Measurements from ENCODE around the gene SPATA32.

DNA sequence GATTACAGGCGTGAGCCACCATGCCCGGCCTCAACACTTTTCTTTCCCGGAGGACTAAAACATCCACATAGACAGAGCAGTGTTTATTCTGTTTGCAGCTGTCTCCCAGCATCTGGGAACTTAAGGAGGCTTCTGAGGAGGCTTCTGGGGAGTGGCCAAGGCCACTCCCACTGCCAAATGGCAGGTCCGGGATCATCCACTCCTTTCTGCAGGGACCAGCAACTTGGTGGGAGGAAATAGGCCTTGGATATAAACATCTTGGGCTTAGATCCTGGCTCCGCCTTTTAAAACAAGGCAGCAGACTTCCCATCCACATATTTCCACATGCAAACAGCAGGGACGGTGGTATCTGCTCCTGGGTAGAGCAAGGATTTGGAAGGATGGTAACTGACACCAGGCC is 14.1 kb upstream of the SPATA32 start:
- no peak for TF ChIP-seq WT1 (tag by site-specific recombination; IDR thresholded peaks at IDR 0.05)
- TF ChIP-seq ZNF501 (tag by site-specific recombination; IDR thresholded peaks at IDR 0.05): no peak
- TF ChIP-seq YY2 (tag by site-specific recombination; IDR thresholded peaks at IDR 0.05): no peak
- TF ChIP-seq ZBTB7A (tag by site-specific recombination; IDR thresholded peaks at IDR 0.05; ENCODE audit: low read depth): no peak
- TF ChIP-seq ZFP37 (tag by site-specific recombination; IDR thresholded peaks at IDR 0.05): no peak

Measured in HEK293 (cell line).